ENCODE measurements around the gene DNM1L.

- TF ChIP-seq POLR2A (IDR thresholded peaks at IDR 0.05; ENCODE audit: low read depth, low read length) (no peak), CTCF (conservative IDR thresholded peaks at IDR 0.05; ENCODE audit: low read depth, low read length) (no peak), MXI1 (IDR thresholded peaks at IDR 0.05; ENCODE audit: borderline replicate concordance, low read depth, low read length) (no peak), RFX5 (IDR thresholded peaks at IDR 0.05; ENCODE audit: low read depth, low read length) (no peak), USF2 (IDR thresholded peaks at IDR 0.05; ENCODE audit: low read depth, low read length) (no peak), MAFK (IDR thresholded peaks at IDR 0.05; ENCODE audit: low read depth, low read length) (no peak), BHLHE40 (IDR thresholded peaks at IDR 0.05; ENCODE audit: low read depth, low read length) (no peak), SMC3 (IDR thresholded peaks at IDR 0.05; ENCODE audit: low read depth, low read length) (no peak), CEBPB (IDR thresholded peaks at IDR 0.05; ENCODE audit: low read depth, low read length) (no peak), MAZ (IDR thresholded peaks at IDR 0.05; ENCODE audit: borderline replicate concordance, low read depth, low read length) (no peak), FOS (IDR thresholded peaks at IDR 0.05; ENCODE audit: low read depth, low read length) (no peak), RAD21 (IDR thresholded peaks at IDR 0.05; ENCODE audit: low read length) (no peak)
Observed at GRCh38 chr12:32708926-32709325, 29.8 kb downstream of the DNM1L start.
